ENCODE results near the gene PTX4.

The PTX4 gene

GRCh38 chr16:1523581-1524245, 35.0 kb upstream of the PTX4 start:
- no peak for DNase-seq

GRCh38 chr16:1520461-1520860, 31.7 kb upstream of the PTX4 start:
- DNase-seq: no peak

GRCh38 chr16:1519831-1520230, 31.1 kb upstream of the PTX4 start:
- no peak for DNase-seq

- no peak for DNase-seq
Observed at GRCh38 chr16:1518626-1519135, 29.9 kb upstream of the PTX4 start.

GRCh38 chr16:1514507-1514906, 25.8 kb upstream of the PTX4 start:
- no peak for DNase-seq

- DNase-seq: no peak
Observed at GRCh38 chr16:1512774-1513173, 24.0 kb upstream of the PTX4 start.

- no peak for DNase-seq
Observed at GRCh38 chr16:1511662-1512569, 23.2 kb upstream of the PTX4 start.

GRCh38 chr16:1510941-1511351, 22.2 kb upstream of the PTX4 start:
- no peak for DNase-seq

GRCh38 chr16:1510272-1510671, 21.5 kb upstream of the PTX4 start:
- no peak for DNase-seq

GRCh38 chr16:1509307-1510221, 20.8 kb upstream of the PTX4 start:
- DNase-seq: no peak

GRCh38 chr16:1508494-1509187, 19.9 kb upstream of the PTX4 start:
- no peak for DNase-seq

- no peak for DNase-seq
Observed at GRCh38 chr16:1506494-1507213, 17.9 kb upstream of the PTX4 start.

GRCh38 chr16:1505912-1506311, 17.2 kb upstream of the PTX4 start:
- DNase-seq: no peak

- no peak for DNase-seq
Observed at GRCh38 chr16:1505073-1505844, 16.5 kb upstream of the PTX4 start.

- DNase-seq: no peak
Observed at GRCh38 chr16:1503110-1503955, 14.6 kb upstream of the PTX4 start.

GRCh38 chr16:1502092-1503004, 13.6 kb upstream of the PTX4 start:
- no peak for DNase-seq

GRCh38 chr16:1501630-1502029, 12.9 kb upstream of the PTX4 start:
- DNase-seq: no peak

- no peak for DNase-seq
Observed at GRCh38 chr16:1500465-1501150, 11.9 kb upstream of the PTX4 start.
